A549 (cell line): ENCODE data around the gene MED27. TPM values are rescaled to one million over a fixed set of nuclear protein-coding genes. Genes with fewer than 3 reads are reported as not detected.

Experiments
- ATAC-seq, 2 experiments: fragments of 200-7000 bp in 1 of 2; fragments of >200 bp in 1 of 2; cut with Nextera tagmentation in 1 of 2; cut with Tn5 transposase in 1 of 2; 3 replicates each; pipeline versions ENCODE4 v1.8.0 to v1.9.1; 2018 to 2020; ENCODE audit warnings: mild to moderate bottlenecking in 1 of 2, moderate library complexity in 1 of 2
- CTCF ChIA-PET: fragments of 300-600 bp; sonication (Branson Sonifier 250); formaldehyde crosslinking; extraction: SDS; loops from one replicate; lab custom pipeline; 2021; ENCODE audit warnings: antibody characterized with exemption, inconsistent platforms; lab: Yijun Ruan, JAX
- POLR2A ChIA-PET: fragments of 350-600 bp; formaldehyde crosslinking; extraction: SDS; loops from one replicate; lab custom pipeline; 2021; ENCODE audit warnings: antibody characterized with exemption, inconsistent platforms; lab: Yijun Ruan, JAX
- DNase-seq, 2 experiments: peaks; one replicate each; pipeline versions ENCODE4 v3.0.0 to v3.0.0-alpha.2; 2011 to 2016; ENCODE audit warnings: low read depth in 1 of 2, low spot score in 1 of 2
- FAIRE-seq: peaks from 2 replicates; lab custom pipeline; 2011; peaks lifted over from hg19 to GRCh38; lab: Jason Lieb, UNC
- H3K27ac ChIP-seq, 2 experiments: fragments of >200 bp; sonication (Bioruptor Twin); formaldehyde crosslinking; 3 replicates each; pipeline ENCODE4 v1.5.1; 2016 to 2017
- H3K4me1 ChIP-seq: fragments of >200 bp; sonication (Bioruptor Twin); formaldehyde crosslinking; 3 replicates; pipeline ENCODE4 v1.6.1; 2016
- H3K4me2 ChIP-seq: fragments of >200 bp; sonication (Bioruptor Twin); formaldehyde crosslinking; 3 replicates; pipeline ENCODE4 v1.6.1; 2016
- H3K4me3 ChIP-seq: fragments of >200 bp; sonication (Bioruptor Twin); formaldehyde crosslinking; 3 replicates; pipeline ENCODE4 v1.5.1; 2016
- H3K9me3 ChIP-seq: fragments of >200 bp; sonication (Bioruptor Twin); formaldehyde crosslinking; 3 replicates; pipeline ENCODE4 v1.6.1; 2016
- CBX2 ChIP-seq: fragments of 200-600 bp; sonication (generic); IDR thresholded peaks from 2 replicates; pipeline ENCODE4 v1.6.1; 2016; ENCODE audit warnings: low read depth, mild to moderate bottlenecking, borderline replicate concordance
- CEBPB ChIP-seq, 2 experiments: fragments of >200 bp in 1 of 2; sonication (Bioruptor Twin) in 1 of 2; formaldehyde crosslinking in 1 of 2; IDR thresholded peaks; 2 replicates each; pipeline ENCODE4 v1.6.1; 2012 to 2016
- CHD4 ChIP-seq: fragments of 200-600 bp; sonication (generic); IDR thresholded peaks from 2 replicates; pipeline ENCODE4 v1.6.1; 2016; ENCODE audit warnings: antibody characterized with exemption, mild to moderate bottlenecking, borderline replicate concordance
- ELK1 ChIP-seq: fragments of 150-350 bp; IDR thresholded peaks from 2 replicates; pipeline ENCODE4 v1.6.1; 2014; ENCODE audit warnings: low read depth, mild to moderate bottlenecking, low read length
- EP300 ChIP-seq, 2 experiments: fragments of >200 bp; sonication (Bioruptor Twin); formaldehyde crosslinking; IDR thresholded peaks; 2 replicates in 1 of 2; 3 replicates in 1 of 2; pipeline ENCODE4 v1.6.1; 2016 to 2017
- FOSB ChIP-seq: fragments of 250-450 bp; sonication (Bioruptor Pico); IDR thresholded peaks from 2 replicates; pipeline ENCODE4 v1.5.0; 2020; ENCODE audit warnings: mild to moderate bottlenecking, moderate library complexity
- FOXS1 ChIP-seq: fragments of 250-450 bp; sonication (Bioruptor Pico); IDR thresholded peaks from 2 replicates; pipeline ENCODE4 v1.5.0; 2020; ENCODE audit warnings: mild to moderate bottlenecking, moderate library complexity
- GATA3 ChIP-seq: IDR thresholded peaks from 2 replicates; pipeline ENCODE4 v1.6.1; 2012; ENCODE audit warnings: borderline replicate concordance
- HES2 ChIP-seq: fragments of >200 bp; sonication (Bioruptor Twin); formaldehyde crosslinking; IDR thresholded peaks from 2 replicates; pipeline ENCODE4 v1.6.1; 2016
- HOXB13 ChIP-seq: fragments of 250-450 bp; sonication (Bioruptor Pico); IDR thresholded peaks from 2 replicates; pipeline ENCODE4 v1.5.0; 2020; ENCODE audit warnings: low read depth, mild to moderate bottlenecking, moderate library complexity
- HOXB5 ChIP-seq: fragments of 250-450 bp; sonication (Bioruptor Pico); IDR thresholded peaks from 2 replicates; pipeline ENCODE4 v1.5.0; 2020; ENCODE audit warnings: mild to moderate bottlenecking, moderate library complexity
- KDM5A ChIP-seq: fragments of 200-600 bp; sonication (generic); IDR thresholded peaks from 2 replicates; pipeline ENCODE4 v1.6.1; 2016; ENCODE audit warnings: antibody characterized with exemption, mild to moderate bottlenecking
- MAFK ChIP-seq: fragments of 450-650 bp; IDR thresholded peaks from 2 replicates; pipeline ENCODE4 v1.6.1; 2014; ENCODE audit not compliant: partially characterized antibody
- NFE2L2 ChIP-seq: fragments of 150-350 bp; conservative IDR thresholded peaks from 2 replicates; pipeline ENCODE4 v1.6.1; 2014; ENCODE audit warnings: low read length
- NPAS2 ChIP-seq: fragments of 250-450 bp; sonication (Bioruptor Pico); IDR thresholded peaks from 2 replicates; pipeline ENCODE4 v1.8.0; 2022; ENCODE audit warnings: mild to moderate bottlenecking, moderate library complexity, borderline replicate concordance
- NR3C1 ChIP-seq: fragments of >200 bp; sonication (Bioruptor Twin); formaldehyde crosslinking; IDR thresholded peaks from 3 replicates; pipeline ENCODE4 v1.6.1; 2017
- PHF8 ChIP-seq: fragments of 200-600 bp; sonication (generic); IDR thresholded peaks from 2 replicates; pipeline ENCODE4 v1.6.1; 2016; ENCODE audit warnings: low read depth, mild to moderate bottlenecking, antibody characterized with exemption, moderate library complexity, borderline replicate concordance
- POLR2A ChIP-seq: IDR thresholded peaks from 2 replicates; pipeline ENCODE4 v1.6.1; 2012; ENCODE audit warnings: mild to moderate bottlenecking, low read length
- POLR2AphosphoS2 ChIP-seq: conservative IDR thresholded peaks from 2 replicates; pipeline ENCODE4 v1.6.1; 2012; ENCODE audit warnings: low read length, improper control_type of control experiment, inconsistent platforms
- RAD21 ChIP-seq, 2 experiments: fragments of >200 bp in 1 of 2; sonication (Bioruptor Twin) in 1 of 2; formaldehyde crosslinking in 1 of 2; IDR thresholded peaks in 1 of 2; conservative IDR thresholded peaks in 1 of 2; 2 replicates in 1 of 2; 3 replicates in 1 of 2; pipeline ENCODE4 v1.6.1; 2012 to 2018; ENCODE audit warnings: inconsistent platforms in 1 of 2
- RARB ChIP-seq: fragments of 250-450 bp; sonication (Bioruptor Pico); IDR thresholded peaks from 2 replicates; pipeline ENCODE4 v1.8.0; 2021; ENCODE audit warnings: mild to moderate bottlenecking, moderate library complexity
- SMC3 ChIP-seq: fragments of >200 bp; sonication (Bioruptor Twin); formaldehyde crosslinking; IDR thresholded peaks from 3 replicates; pipeline ENCODE4 v1.6.1; 2018; ENCODE audit warnings: inconsistent platforms
- TP53 ChIP-seq: fragments of 250-450 bp; sonication (Bioruptor Pico); IDR thresholded peaks from 2 replicates; pipeline ENCODE4 v1.5.0; 2021; ENCODE audit warnings: mild to moderate bottlenecking, moderate library complexity
- ZNF302 ChIP-seq: fragments of 250-450 bp; sonication (Bioruptor Pico); IDR thresholded peaks from 2 replicates; pipeline ENCODE4 v1.9.0; 2021; ENCODE audit warnings: inconsistent platforms, mild to moderate bottlenecking, moderate library complexity
- WGBS: methylation state at CpG from one replicate; pipeline ENCODE4 v1.1.6; 2017; ENCODE audit errors: missing lambda C conversion rate; 5-methylcytosine and 5-hydroxymethylcytosine counted together
- polyA plus RNA-seq, 4 experiments: library from polyadenylated mRNA; depleted of rRNA in 3 of 4; stranded (reverse); fragments of >200 nt; fragmentation: RNase III in 1 of 4; extraction: RNeasy Plus Mini Kit Qiagen cat#74134 plus additional on column Dnase treatment in 1 of 4; gene quantifications; 2 replicates in 3 of 4; 3 replicates in 1 of 4; pipeline ENCODE4 v1.2.3, GENCODE V29; 2011 to 2017
- TF ChIP-seq, protein P1 (sequence below): fragments of >200 bp; sonication (Bioruptor Twin); formaldehyde crosslinking; IDR thresholded peaks from 3 replicates; pipeline ENCODE4 v1.5.1; 2016
- TF ChIP-seq, protein P2 (sequence below): fragments of >200 bp; sonication (Bioruptor Twin); formaldehyde crosslinking; IDR thresholded peaks from 3 replicates; pipeline ENCODE4 v1.6.1; 2016
- TF ChIP-seq, protein P3 (sequence below): IDR thresholded peaks from 2 replicates; pipeline ENCODE4 v1.6.1; 2012; ENCODE audit warnings: low read depth, borderline replicate concordance

The MED27 gene
- polyA plus RNA-seq, 2 of the 4 experiments (the other 2 are of a cell fraction): 24.2 to 37.8 TPM

GRCh38 chr9:132066057-132066456 is 13.6 kb downstream of the MED27 start:
- H3K4me1 ChIP-seq: no peaks in the 10 kb centered on the region
- H3K4me2 ChIP-seq: no peak overlapping the region
- no peak for FAIRE-seq
- no peak overlapping the region for H3K4me3 ChIP-seq
- 95% methylated on average over 11 of the region's 11 CpGs for WGBS
- no peak for ATAC-seq
- TF ChIP-seq NR3C1: no peak
- TF ChIP-seq, protein P1, sequence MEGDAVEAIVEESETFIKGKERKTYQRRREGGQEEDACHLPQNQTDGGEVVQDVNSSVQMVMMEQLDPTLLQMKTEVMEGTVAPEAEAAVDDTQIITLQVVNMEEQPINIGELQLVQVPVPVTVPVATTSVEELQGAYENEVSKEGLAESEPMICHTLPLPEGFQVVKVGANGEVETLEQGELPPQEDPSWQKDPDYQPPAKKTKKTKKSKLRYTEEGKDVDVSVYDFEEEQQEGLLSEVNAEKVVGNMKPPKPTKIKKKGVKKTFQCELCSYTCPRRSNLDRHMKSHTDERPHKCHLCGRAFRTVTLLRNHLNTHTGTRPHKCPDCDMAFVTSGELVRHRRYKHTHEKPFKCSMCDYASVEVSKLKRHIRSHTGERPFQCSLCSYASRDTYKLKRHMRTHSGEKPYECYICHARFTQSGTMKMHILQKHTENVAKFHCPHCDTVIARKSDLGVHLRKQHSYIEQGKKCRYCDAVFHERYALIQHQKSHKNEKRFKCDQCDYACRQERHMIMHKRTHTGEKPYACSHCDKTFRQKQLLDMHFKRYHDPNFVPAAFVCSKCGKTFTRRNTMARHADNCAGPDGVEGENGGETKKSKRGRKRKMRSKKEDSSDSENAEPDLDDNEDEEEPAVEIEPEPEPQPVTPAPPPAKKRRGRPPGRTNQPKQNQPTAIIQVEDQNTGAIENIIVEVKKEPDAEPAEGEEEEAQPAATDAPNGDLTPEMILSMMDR: no peak
- TF ChIP-seq NFE2L2: no peak
- no peak for TF ChIP-seq CEBPB (IDR thresholded peaks at IDR 0.05)
- no peak for TF ChIP-seq ELK1
- TF ChIP-seq NPAS2 (CRISPR knock-in tag): no peak
- TF ChIP-seq GATA3: no peak
- no peak for TF ChIP-seq PHF8
- TF ChIP-seq TP53 (CRISPR knock-in tag): no peak
- TF ChIP-seq FOSB: no peak
- TF ChIP-seq CHD4: no peak
- no peak overlapping the region for H3K27ac ChIP-seq
- ChIA-PET POLR2A (no interaction called here), CTCF (interaction anchor here (1.2 to 1.5 kb wide), 2 partner anchors 187 to 304 kb away, joined by 3 read pairs; no protein-coding TSS in a partner anchor)
- no peak for DNase-seq
- H3K9me3 ChIP-seq: no peaks in the 10 kb centered on the region

DNA sequence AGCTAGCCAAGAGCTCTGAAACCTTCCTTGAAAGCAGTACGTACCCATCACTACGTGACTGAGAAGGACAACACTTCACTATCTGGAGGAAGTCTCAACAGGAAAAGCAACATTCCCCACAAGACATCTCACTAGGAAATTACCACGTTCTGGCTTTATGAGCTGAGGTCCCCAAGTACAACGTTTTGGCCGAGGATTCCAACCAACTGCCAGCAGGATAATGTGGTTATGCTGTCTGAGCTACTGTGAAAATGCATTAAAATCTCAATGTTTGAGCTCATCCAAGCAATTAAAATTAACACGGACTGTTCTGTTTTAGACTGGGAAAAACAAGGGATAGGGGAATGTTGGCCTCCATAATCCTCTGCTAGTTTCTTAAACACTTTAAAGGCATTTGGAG is 16.4 kb downstream of the MED27 start:
- Histone ChIP-seq H3K4me1 (no peaks in the 10 kb centered on the region), H3K9me3 (peaks cover 6% of the 10 kb centered on the region; the same call in 2 of the 3 replicates), H3K27ac (no peak overlapping the region), H3K4me3 (no peak overlapping the region), H3K4me2 (no peak overlapping the region)
- no peak for ATAC-seq
- FAIRE-seq: no peak
- no peak for DNase-seq
- TF ChIP-seq KDM5A (no peak), HES2 (no peak), FOXS1 (CRISPR knock-in tag) (no peak)
- TF ChIP-seq, protein P2, sequence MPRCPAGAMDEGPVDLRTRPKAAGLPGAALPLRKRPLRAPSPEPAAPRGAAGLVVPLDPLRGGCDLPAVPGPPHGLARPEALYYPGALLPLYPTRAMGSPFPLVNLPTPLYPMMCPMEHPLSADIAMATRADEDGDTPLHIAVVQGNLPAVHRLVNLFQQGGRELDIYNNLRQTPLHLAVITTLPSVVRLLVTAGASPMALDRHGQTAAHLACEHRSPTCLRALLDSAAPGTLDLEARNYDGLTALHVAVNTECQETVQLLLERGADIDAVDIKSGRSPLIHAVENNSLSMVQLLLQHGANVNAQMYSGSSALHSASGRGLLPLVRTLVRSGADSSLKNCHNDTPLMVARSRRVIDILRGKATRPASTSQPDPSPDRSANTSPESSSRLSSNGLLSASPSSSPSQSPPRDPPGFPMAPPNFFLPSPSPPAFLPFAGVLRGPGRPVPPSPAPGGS: no peak
- POLR2A ChIA-PET: no interaction called here
- WGBS: 94% methylated on average over 6 of the region's 6 CpGs
- CTCF ChIA-PET: interaction anchor here (1.3 to 2.2 kb wide), 2 partner anchors 13 to 512 kb away, joined by 3 to 7 read pairs; no protein-coding TSS in a partner anchor

DNA sequence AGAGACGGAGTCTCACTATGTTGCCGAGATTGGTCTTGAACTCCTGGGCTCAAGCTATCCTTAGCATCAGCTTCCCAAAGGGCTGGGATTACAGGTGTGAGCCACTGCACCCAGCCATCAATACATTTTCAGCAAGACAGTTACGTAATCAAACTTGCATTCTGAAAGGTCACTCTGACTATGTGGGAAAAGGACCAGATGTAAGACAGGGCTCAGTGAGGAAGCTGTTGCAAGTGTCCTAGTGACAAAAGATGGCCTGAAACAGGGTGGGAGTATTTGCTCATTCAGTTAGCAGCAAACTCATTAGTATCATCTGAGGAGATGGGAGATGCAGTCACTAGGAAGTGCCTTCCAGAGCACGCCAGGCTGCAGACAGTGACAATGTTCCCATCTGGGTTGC is 16.9 kb downstream of the MED27 start:
- no peak overlapping the region for H3K27ac ChIP-seq
- 95% methylated on average over 4 of the region's 4 CpGs for WGBS
- TF ChIP-seq, protein P2: no peak
- TF ChIP-seq SMC3: no peak
- TF ChIP-seq POLR2AphosphoS2: no peak
- TF ChIP-seq MAFK: no peak
- no peak for TF ChIP-seq RAD21 (conservative IDR thresholded peaks at IDR 0.05 in 1 of 2, IDR thresholded peaks at IDR 0.05 in 1 of 2)
- TF ChIP-seq HOXB13 (CRISPR knock-in tag): no peak
- TF ChIP-seq POLR2A: no peak
- TF ChIP-seq CBX2: no peak
- no peak for TF ChIP-seq ZNF302 (CRISPR knock-in tag)
- no peak for TF ChIP-seq EP300 (IDR thresholded peaks at IDR 0.05)
- TF ChIP-seq HOXB5 (CRISPR knock-in tag): no peak
- no peak for TF ChIP-seq NFE2L2
- no peak for TF ChIP-seq RARB (CRISPR knock-in tag)
- no peak for TF ChIP-seq ELK1
- TF ChIP-seq PHF8: no peak
- TF ChIP-seq, protein P3, sequence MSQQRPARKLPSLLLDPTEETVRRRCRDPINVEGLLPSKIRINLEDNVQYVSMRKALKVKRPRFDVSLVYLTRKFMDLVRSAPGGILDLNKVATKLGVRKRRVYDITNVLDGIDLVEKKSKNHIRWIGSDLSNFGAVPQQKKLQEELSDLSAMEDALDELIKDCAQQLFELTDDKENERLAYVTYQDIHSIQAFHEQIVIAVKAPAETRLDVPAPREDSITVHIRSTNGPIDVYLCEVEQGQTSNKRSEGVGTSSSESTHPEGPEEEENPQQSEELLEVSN: no peak
- TF ChIP-seq TP53 (CRISPR knock-in tag): no peak
- TF ChIP-seq, all 56 proteins: peak for 0
- Histone ChIP-seq H3K4me1 (no peaks in the 10 kb centered on the region), H3K9me3 (peaks cover 6% of the 10 kb centered on the region; the same call in 2 of the 3 replicates), H3K4me3 (no peak overlapping the region), H3K4me2 (no peak overlapping the region)
- ChIA-PET CTCF (interaction anchor here (1.3 to 2.2 kb wide), 2 partner anchors 13 to 513 kb away, joined by 3 to 7 read pairs; no protein-coding TSS in a partner anchor), POLR2A (no interaction called here)
- FAIRE-seq: no peak
- DNase-seq: no peak
- no peak for ATAC-seq
